A549 (cell line): Measurements from ENCODE around the gene ZKSCAN5. TPM values are rescaled to one million over a fixed set of nuclear protein-coding genes. Genes with fewer than 3 reads are reported as not detected.

Experiments used
- ATAC-seq, 2 experiments: fragments of 200-7000 bp in 1 of 2; fragments of >200 bp in 1 of 2; cut with Nextera tagmentation in 1 of 2; cut with Tn5 transposase in 1 of 2; 3 replicates each; pipeline versions ENCODE4 v1.8.0 to v1.9.1; 2018 to 2020; ENCODE audit warnings: mild to moderate bottlenecking in 1 of 2, moderate library complexity in 1 of 2
- CTCF ChIA-PET: fragments of 300-600 bp; sonication (Branson Sonifier 250); formaldehyde crosslinking; extraction: SDS; loops from one replicate; lab custom pipeline; 2021; ENCODE audit warnings: antibody characterized with exemption, inconsistent platforms; lab: Yijun Ruan, JAX
- POLR2A ChIA-PET: fragments of 350-600 bp; formaldehyde crosslinking; extraction: SDS; loops from one replicate; lab custom pipeline; 2021; ENCODE audit warnings: antibody characterized with exemption, inconsistent platforms; lab: Yijun Ruan, JAX
- DNase-seq, 2 experiments: peaks; one replicate each; pipeline versions ENCODE4 v3.0.0 to v3.0.0-alpha.2; 2011 to 2016; ENCODE audit warnings: low read depth in 1 of 2, low spot score in 1 of 2
- FAIRE-seq: peaks from 2 replicates; lab custom pipeline; 2011; peaks lifted over from hg19 to GRCh38; lab: Jason Lieb, UNC
- H3K27ac ChIP-seq, 2 experiments: fragments of >200 bp; sonication (Bioruptor Twin); formaldehyde crosslinking; 3 replicates each; pipeline ENCODE4 v1.5.1; 2016 to 2017
- H3K4me1 ChIP-seq: fragments of >200 bp; sonication (Bioruptor Twin); formaldehyde crosslinking; 3 replicates; pipeline ENCODE4 v1.6.1; 2016
- H3K4me2 ChIP-seq: fragments of >200 bp; sonication (Bioruptor Twin); formaldehyde crosslinking; 3 replicates; pipeline ENCODE4 v1.6.1; 2016
- H3K4me3 ChIP-seq: fragments of >200 bp; sonication (Bioruptor Twin); formaldehyde crosslinking; 3 replicates; pipeline ENCODE4 v1.5.1; 2016
- H3K9me3 ChIP-seq: fragments of >200 bp; sonication (Bioruptor Twin); formaldehyde crosslinking; 3 replicates; pipeline ENCODE4 v1.6.1; 2016
- ATOH8 ChIP-seq: fragments of 250-450 bp; sonication (Bioruptor Pico); IDR thresholded peaks from 2 replicates; pipeline ENCODE4 v1.5.0; 2020; ENCODE audit warnings: low read depth, mild to moderate bottlenecking, moderate library complexity
- BCL3 ChIP-seq: fragments of >200 bp; sonication (Bioruptor Twin); formaldehyde crosslinking; IDR thresholded peaks from 3 replicates; pipeline ENCODE4 v1.6.1; 2016
- CBX2 ChIP-seq: fragments of 200-600 bp; sonication (generic); IDR thresholded peaks from 2 replicates; pipeline ENCODE4 v1.6.1; 2016; ENCODE audit warnings: low read depth, mild to moderate bottlenecking, borderline replicate concordance
- CBX8 ChIP-seq: fragments of 200-600 bp; sonication (generic); IDR thresholded peaks from 2 replicates; pipeline ENCODE4 v1.6.1; 2016
- CEBPB ChIP-seq, 2 experiments: fragments of >200 bp in 1 of 2; sonication (Bioruptor Twin) in 1 of 2; formaldehyde crosslinking in 1 of 2; IDR thresholded peaks; 2 replicates each; pipeline ENCODE4 v1.6.1; 2012 to 2016
- CHD4 ChIP-seq: fragments of 200-600 bp; sonication (generic); IDR thresholded peaks from 2 replicates; pipeline ENCODE4 v1.6.1; 2016; ENCODE audit warnings: antibody characterized with exemption, mild to moderate bottlenecking, borderline replicate concordance
- CTCF ChIP-seq: fragments of >200 bp; sonication (Bioruptor Twin); formaldehyde crosslinking; IDR thresholded peaks from 3 replicates; pipeline ENCODE4 v1.5.1; 2016
- E2F6 ChIP-seq: IDR thresholded peaks from 2 replicates; pipeline ENCODE4 v1.6.1; 2012; ENCODE audit warnings: low read depth, borderline replicate concordance
- ELK1 ChIP-seq: fragments of 150-350 bp; IDR thresholded peaks from 2 replicates; pipeline ENCODE4 v1.6.1; 2014; ENCODE audit warnings: low read depth, mild to moderate bottlenecking, low read length
- HDAC2 ChIP-seq: fragments of 200-600 bp; sonication (generic); IDR thresholded peaks from 2 replicates; pipeline ENCODE4 v1.6.1; 2016
- HOXB5 ChIP-seq: fragments of 250-450 bp; sonication (Bioruptor Pico); IDR thresholded peaks from 2 replicates; pipeline ENCODE4 v1.5.0; 2020; ENCODE audit warnings: mild to moderate bottlenecking, moderate library complexity
- JUN ChIP-seq, 2 experiments: fragments of >200 bp; sonication (Bioruptor Twin); formaldehyde crosslinking; IDR thresholded peaks; 2 replicates in 1 of 2; 3 replicates in 1 of 2; pipeline ENCODE4 v1.6.1; 2016 to 2017
- MAFK ChIP-seq: fragments of 450-650 bp; IDR thresholded peaks from 2 replicates; pipeline ENCODE4 v1.6.1; 2014; ENCODE audit not compliant: partially characterized antibody
- MAX ChIP-seq: IDR thresholded peaks from 2 replicates; pipeline ENCODE4 v1.6.1; 2012
- MYC ChIP-seq: IDR thresholded peaks from 2 replicates; pipeline ENCODE4 v1.6.1; 2012; ENCODE audit warnings: mild to moderate bottlenecking, inconsistent platforms, low read length, improper control_type of control experiment, borderline replicate concordance
- PBX3 ChIP-seq: IDR thresholded peaks from 2 replicates; pipeline ENCODE4 v1.6.1; 2012
- RAD21 ChIP-seq, 2 experiments: fragments of >200 bp in 1 of 2; sonication (Bioruptor Twin) in 1 of 2; formaldehyde crosslinking in 1 of 2; IDR thresholded peaks in 1 of 2; conservative IDR thresholded peaks in 1 of 2; 2 replicates in 1 of 2; 3 replicates in 1 of 2; pipeline ENCODE4 v1.6.1; 2012 to 2018; ENCODE audit warnings: inconsistent platforms in 1 of 2
- RCOR1 ChIP-seq: fragments of 150-350 bp; IDR thresholded peaks from 2 replicates; pipeline ENCODE4 v1.6.1; 2014; ENCODE audit warnings: antibody characterized with exemption, low read length, low read depth
- SREBF2 ChIP-seq: fragments of 450-650 bp; IDR thresholded peaks from 2 replicates; pipeline ENCODE4 v1.6.1; 2014; ENCODE audit warnings: mild to moderate bottlenecking, moderate library complexity
- ZC3H11A ChIP-seq: fragments of 450-650 bp; IDR thresholded peaks from 2 replicates; pipeline ENCODE4 v1.6.1; 2014; ENCODE audit warnings: antibody characterized with exemption, mild to moderate bottlenecking
- ZFP36 ChIP-seq: fragments of 450-650 bp; IDR thresholded peaks from 2 replicates; pipeline ENCODE4 v1.6.1; 2014; ENCODE audit warnings: borderline replicate concordance; ENCODE audit not compliant: partially characterized antibody
- ZNF302 ChIP-seq: fragments of 250-450 bp; sonication (Bioruptor Pico); IDR thresholded peaks from 2 replicates; pipeline ENCODE4 v1.9.0; 2021; ENCODE audit warnings: inconsistent platforms, mild to moderate bottlenecking, moderate library complexity
- ZSCAN20 ChIP-seq: fragments of 250-450 bp; sonication (Bioruptor Pico); IDR thresholded peaks from 2 replicates; pipeline ENCODE4 v1.8.0; 2022; ENCODE audit warnings: mild to moderate bottlenecking, moderate library complexity
- WGBS: methylation state at CpG from one replicate; pipeline ENCODE4 v1.1.6; 2017; ENCODE audit errors: missing lambda C conversion rate; 5-methylcytosine and 5-hydroxymethylcytosine counted together
- polyA plus RNA-seq, 4 experiments: library from polyadenylated mRNA; depleted of rRNA in 3 of 4; stranded (reverse); fragments of >200 nt; fragmentation: RNase III in 1 of 4; extraction: RNeasy Plus Mini Kit Qiagen cat#74134 plus additional on column Dnase treatment in 1 of 4; gene quantifications; 2 replicates in 3 of 4; 3 replicates in 1 of 4; pipeline ENCODE4 v1.2.3, GENCODE V29; 2011 to 2017

ZKSCAN5 gene
- polyA plus RNA-seq, 2 of the 4 experiments (the other 2 are of a cell fraction) = 8.2 to 15.7 TPM

- ChIA-PET CTCF (interaction anchor here (1.0 to 12.6 kb wide), 2 partner anchors 11 to 27 kb away, joined by 3 to 92 read pairs; no protein-coding TSS in a partner anchor), POLR2A (no interaction called here)
- no peak for FAIRE-seq
- no peak for ATAC-seq
- no peak overlapping the region for H3K4me2 ChIP-seq
- H3K4me3 ChIP-seq = no peak overlapping the region
- WGBS = 88% methylated on average over 19 of the region's 26 CpGs
- H3K27ac ChIP-seq = no peak overlapping the region
- no peak for DNase-seq
- no peaks in the 10 kb centered on the region for H3K4me1 ChIP-seq
- H3K9me3 ChIP-seq = no peaks in the 10 kb centered on the region
- TF ChIP-seq ZC3H11A (no peak), CBX8 (no peak), ZNF302 (CRISPR knock-in tag) (no peak), SREBF2 (no peak), ATOH8 (CRISPR knock-in tag) (no peak), RAD21 (conservative IDR thresholded peaks at IDR 0.05 in 1 of 2, IDR thresholded peaks at IDR 0.05 in 1 of 2) (no peak), CEBPB (IDR thresholded peaks at IDR 0.05) (no peak), CHD4 (no peak), BCL3 (0 out of 3 replicates have a peak, but pooled peaks have one; percentile 11)
- TF ChIP-seq, all 56 proteins: peak for 1
Measured at GRCh38 chr7:99457650-99458493, 46.6 kb upstream of the ZKSCAN5 start.

GRCh38 chr7:99459087-99459486, 45.4 kb upstream of the ZKSCAN5 start:
- POLR2A ChIA-PET = no interaction called here
- no peak for TF ChIP-seq RCOR1
- no peak for TF ChIP-seq HOXB5 (CRISPR knock-in tag)
- TF ChIP-seq E2F6 = no peak
- no peak for TF ChIP-seq MYC
- no peak for TF ChIP-seq CBX2
- TF ChIP-seq MAX = no peak
- no peak for TF ChIP-seq JUN (IDR thresholded peaks at IDR 0.05)
- TF ChIP-seq CTCF = peak; percentile 17; the same call in 2 of the 3 replicates
- TF ChIP-seq ZFP36 = no peak
- no peak for TF ChIP-seq ELK1
- no peak for TF ChIP-seq ZSCAN20 (CRISPR knock-in tag)
- peak in 1 of 2 experiments; percentile 27; a peak in 1 of 5 replicates for TF ChIP-seq RAD21 (conservative IDR thresholded peaks at IDR 0.05 in 1 of 2, IDR thresholded peaks at IDR 0.05 in 1 of 2)
- TF ChIP-seq ZC3H11A = no peak
- TF ChIP-seq CBX8 = no peak
- no peak for TF ChIP-seq HDAC2
- TF ChIP-seq MAFK = no peak
- TF ChIP-seq PBX3 = no peak
- ATAC-seq (peak; percentile 51 to 78; a peak in 3 of 6 replicates), DNase-seq (peak in 1 of 2 experiments; percentile 63), FAIRE-seq (no peak)
- H3K4me1 ChIP-seq = no peaks in the 10 kb centered on the region
- WGBS = 90% methylated on average over 8 of the region's 8 CpGs
- H3K9me3 ChIP-seq = no peaks in the 10 kb centered on the region
- CTCF ChIA-PET = interaction anchor here (1.0 to 12.6 kb wide), 2 partner anchors 12 to 29 kb away, joined by 3 to 92 read pairs; no protein-coding TSS in a partner anchor
- H3K4me3 ChIP-seq = no peak overlapping the region
- no peak overlapping the region for H3K4me2 ChIP-seq
- H3K27ac ChIP-seq = no peak overlapping the region
